Rectal smooth muscle tissue (tissue), 1 donor: ENCODE results near the gene PPT2.
A peak's percentile ranks its signal among the peaks of the same experiment; 100 is the strongest.
"Not testable (repeated sequence)": the region's sequence is repeated elsewhere in the genome, so short reads cannot be mapped to it uniquely, and the experiment has no call there.

Experiments used
- H3K27ac ChIP-seq: one replicate; pipeline ENCODE4 v1.7.0; 2013; ENCODE audit warnings: low read depth, low read length, inconsistent platforms
- H3K27me3 ChIP-seq: one replicate; pipeline ENCODE4 v1.7.0; 2013; ENCODE audit warnings: low read length; ENCODE audit not compliant: control insufficient read depth, insufficient read depth
- H3K36me3 ChIP-seq: one replicate; pipeline ENCODE4 v1.7.0; 2013; ENCODE audit warnings: low read length; ENCODE audit not compliant: control insufficient read depth, insufficient read depth
- H3K4me1 ChIP-seq: one replicate; pipeline ENCODE4 v1.7.0; 2013; ENCODE audit warnings: low read length; ENCODE audit not compliant: control insufficient read depth, insufficient read depth
- H3K4me3 ChIP-seq: one replicate; pipeline ENCODE4 v1.7.0; 2013; ENCODE audit warnings: low read length
- H3K9ac ChIP-seq: one replicate; pipeline ENCODE4 v1.7.0; 2013; ENCODE audit warnings: low read length

PPT2 gene

DNA sequence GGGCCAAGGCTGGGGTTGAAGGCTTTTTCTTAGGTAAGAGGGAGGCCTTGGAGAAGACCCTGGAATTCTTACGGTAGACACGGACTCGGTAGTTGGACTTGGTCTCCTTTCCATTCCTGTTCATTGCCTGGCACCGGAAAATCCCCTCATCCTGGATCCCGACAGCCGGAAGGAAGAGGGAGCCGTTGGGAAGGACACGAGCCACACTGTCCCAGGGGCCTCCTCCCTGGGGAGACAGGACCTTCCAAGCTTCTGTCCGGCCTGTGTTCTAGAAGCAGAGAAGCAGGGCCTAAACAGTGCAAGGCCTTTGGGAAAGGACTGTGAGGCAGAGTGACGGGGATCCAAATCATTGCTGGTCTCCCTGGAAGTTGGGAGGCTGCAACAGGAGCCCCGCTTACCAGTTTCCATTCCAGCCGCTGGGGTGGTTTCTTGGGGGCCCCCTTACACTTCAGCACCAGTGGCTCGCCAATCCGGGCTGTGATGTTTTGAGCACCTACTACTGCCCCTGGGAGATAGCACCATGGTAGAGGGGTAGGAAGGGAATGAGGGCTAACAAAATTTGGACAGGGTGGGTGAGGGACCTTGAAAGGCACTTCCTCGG is 29.6 kb downstream of the PPT2 start:
- Histone ChIP-seq H3K4me1 (peaks cover 17% of the 10 kb centered on the region), H3K27ac (no peak overlapping the region), H3K36me3 (peaks cover 21% of the 10 kb centered on the region), H3K4me3 (no peak overlapping the region), H3K27me3 (no peaks in the 10 kb centered on the region), H3K9ac (no peak overlapping the region)

DNA sequence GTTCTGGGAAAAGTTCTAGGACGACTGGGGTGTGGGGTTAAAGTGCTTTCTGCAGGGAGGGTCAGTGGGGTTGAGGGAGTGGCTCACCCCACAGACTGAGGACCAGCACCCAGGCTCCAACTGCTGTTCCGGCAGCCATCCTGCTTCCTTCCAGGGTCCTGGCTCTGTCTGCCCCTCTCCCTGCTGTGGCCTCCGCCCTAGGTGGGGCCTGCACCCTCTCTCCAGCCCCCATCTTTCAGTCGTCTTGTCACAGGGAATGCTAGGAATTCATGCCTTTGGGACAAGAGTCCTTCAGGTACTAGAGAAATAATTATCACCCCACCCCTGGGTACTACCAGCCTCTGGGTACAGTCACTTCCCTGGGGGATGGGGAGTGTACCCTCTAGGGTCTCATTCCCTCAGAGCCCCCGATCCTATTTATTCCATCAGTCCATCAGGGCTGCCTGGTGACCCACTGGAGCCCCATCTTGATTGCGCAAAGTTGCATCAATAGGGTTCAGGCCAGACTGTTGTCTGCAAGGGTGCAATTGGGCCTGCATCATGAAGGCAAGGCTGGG is 30.2 kb downstream of the PPT2 start, which contains the start of gene AGER:
Gene AGER, minus strand, starts transcription at position 170 of the 557 bp plus-strand sequence. Its CDS starts 31 bp downstream, at position 139.
- Histone ChIP-seq H3K4me3 (no peak within 1 kb of the TSS), H3K27me3 (no peaks in the 10 kb centered on the region), H3K9ac (no peak within 1 kb of the TSS), H3K27ac (peak within 1 kb of the TSS; percentile 37), H3K4me1 (peaks cover 12% of the 10 kb centered on the region), H3K36me3 (peaks cover 21% of the 10 kb centered on the region)

DNA sequence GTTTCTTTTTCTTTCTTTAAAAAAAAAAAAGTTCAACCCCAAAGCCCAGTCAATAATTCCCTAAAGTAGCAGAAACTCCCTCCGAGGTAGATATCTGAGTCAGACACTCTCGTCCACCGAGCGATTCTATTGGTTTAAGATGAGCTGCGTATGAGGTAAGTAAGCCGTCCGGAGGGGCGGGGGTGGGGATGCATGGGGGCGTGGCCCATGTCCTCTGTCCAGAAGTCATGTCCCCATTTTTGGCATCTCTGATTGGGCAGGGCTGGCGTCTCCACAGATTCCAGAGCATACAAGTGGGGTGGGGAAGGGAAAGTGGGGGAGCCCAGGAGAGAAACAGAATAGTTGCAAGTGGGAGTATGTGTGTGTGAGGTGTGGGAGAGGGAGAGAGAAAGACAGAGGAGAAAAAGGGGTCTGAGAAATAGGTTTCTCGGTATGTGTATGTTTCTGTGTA is 31.8 kb downstream of the PPT2 start:
- Histone ChIP-seq H3K27ac (peak overlapping the region; percentile 76), H3K36me3 (peaks cover 17% of the 10 kb centered on the region)
- H3K4me3 ChIP-seq, H3K27me3 ChIP-seq, H3K9ac ChIP-seq, H3K4me1 ChIP-seq: not testable (repeated sequence)

DNA sequence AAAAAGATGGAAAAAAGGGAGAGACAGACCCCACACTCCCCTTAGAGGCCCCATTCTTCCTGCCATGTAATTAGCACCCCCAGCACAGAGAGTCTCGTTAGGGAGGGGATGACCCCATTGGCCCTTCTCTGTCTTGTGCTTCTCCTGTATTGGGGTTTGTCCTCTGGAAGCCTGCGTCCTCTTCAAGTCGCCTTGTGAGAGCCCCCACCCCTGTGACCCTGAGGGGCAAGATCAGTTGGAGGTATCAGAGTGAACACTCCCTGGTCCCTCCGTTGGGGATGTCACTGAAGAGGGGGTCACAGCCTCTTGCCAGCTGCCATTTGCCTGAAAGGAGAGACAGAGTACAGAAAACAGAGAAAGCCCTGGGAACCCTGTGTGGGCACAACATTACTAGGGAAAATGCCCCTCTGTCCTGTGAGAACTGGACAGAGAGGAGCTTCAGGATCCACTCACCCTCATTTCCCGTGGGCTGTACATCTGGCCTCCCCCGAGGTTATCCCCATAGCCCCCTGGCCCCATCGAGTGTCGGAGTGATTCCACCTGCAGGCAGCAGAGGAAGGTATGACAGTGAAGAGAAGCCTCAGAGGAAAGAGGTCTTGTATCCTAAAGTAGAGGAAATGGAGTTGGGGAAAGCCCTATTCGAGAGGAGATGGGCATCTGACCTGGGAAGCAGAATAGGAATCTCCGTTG is 32.4 kb downstream of the PPT2 start:
- H3K4me3 ChIP-seq, H3K9ac ChIP-seq, H3K27me3 ChIP-seq: not testable (repeated sequence)
- peaks cover 14% of the 10 kb centered on the region for H3K4me1 ChIP-seq
- H3K36me3 ChIP-seq = peaks cover 12% of the 10 kb centered on the region
- H3K27ac ChIP-seq = peak overlapping the region; percentile 76

DNA sequence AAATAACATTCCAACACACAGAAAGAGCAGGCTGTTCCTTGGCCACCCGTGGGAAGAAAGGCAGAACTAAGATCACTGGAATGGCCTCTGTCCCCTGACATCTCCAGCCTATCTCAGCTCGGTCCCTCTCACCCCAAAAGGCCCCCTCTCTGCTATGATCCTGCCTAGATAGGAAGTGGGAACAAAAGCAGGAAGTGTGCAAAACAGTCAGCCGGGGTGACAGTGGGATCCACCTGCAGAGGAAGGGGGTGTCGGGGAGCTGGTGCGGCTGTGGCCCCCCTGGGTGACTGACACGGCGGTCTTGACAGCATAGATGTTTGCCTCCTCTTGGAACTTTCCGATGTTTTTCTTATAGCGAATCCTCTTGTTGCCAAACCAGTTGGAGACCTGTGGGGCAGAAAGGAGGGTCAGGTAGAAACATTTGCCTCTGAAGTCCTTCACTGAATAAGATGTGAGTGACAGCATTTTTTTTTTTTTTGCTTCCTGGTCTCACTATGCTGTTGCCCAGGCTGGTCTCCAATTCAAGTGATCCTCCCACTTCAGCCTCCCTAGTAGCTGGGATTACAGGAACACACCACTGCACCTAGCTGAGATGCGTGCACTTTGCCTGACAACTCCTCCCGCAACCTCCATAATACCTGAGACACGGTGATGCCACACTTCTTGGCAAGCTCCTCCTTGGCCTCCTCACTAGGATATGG is 33.2 kb downstream of the PPT2 start:
- Histone ChIP-seq H3K36me3 (peaks cover 11% of the 10 kb centered on the region), H3K4me1 (peaks cover 14% of the 10 kb centered on the region), H3K27ac (peak overlapping the region; percentile 76), H3K27me3 (no peaks in the 10 kb centered on the region), H3K9ac (no peak overlapping the region), H3K4me3 (peak overlapping the region; percentile 16)

DNA sequence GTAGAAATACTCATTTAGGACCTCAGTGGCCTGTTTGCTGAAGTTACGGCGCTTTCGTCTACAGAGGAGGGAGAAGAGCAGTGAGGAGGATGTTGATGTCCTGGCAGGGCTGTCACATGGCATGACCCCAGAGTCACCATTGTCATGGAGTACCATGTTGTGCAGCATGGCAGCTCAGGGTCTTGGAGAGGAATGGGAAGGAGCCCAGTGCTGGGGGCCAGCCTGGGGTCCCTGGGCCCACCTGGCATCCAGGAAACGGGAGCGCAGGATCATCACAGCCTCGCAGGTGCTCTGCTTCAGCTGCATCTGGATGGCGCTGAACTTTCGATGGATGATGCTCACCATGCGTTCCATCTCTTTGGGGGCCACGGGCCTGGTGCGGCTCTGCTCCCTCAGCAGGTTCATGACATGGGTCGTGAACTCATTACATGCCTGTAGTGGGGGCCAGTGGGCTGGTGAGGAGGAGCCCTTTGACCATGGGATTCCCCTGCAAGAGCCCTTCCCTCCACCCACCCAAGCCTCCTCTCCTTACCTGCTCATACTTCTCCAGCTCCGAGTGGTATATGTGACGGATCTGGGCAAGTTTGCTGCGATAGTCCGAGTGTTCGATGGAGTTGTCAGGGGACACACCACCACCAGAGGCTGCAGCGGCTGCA is 33.9 kb downstream of the PPT2 start:
- not testable (repeated sequence) for H3K27me3 ChIP-seq, H3K27ac ChIP-seq, H3K9ac ChIP-seq
- H3K4me1 ChIP-seq = peaks cover 14% of the 10 kb centered on the region
- peak overlapping the region; percentile 71 for H3K4me3 ChIP-seq
- peaks cover 10% of the 10 kb centered on the region for H3K36me3 ChIP-seq

DNA sequence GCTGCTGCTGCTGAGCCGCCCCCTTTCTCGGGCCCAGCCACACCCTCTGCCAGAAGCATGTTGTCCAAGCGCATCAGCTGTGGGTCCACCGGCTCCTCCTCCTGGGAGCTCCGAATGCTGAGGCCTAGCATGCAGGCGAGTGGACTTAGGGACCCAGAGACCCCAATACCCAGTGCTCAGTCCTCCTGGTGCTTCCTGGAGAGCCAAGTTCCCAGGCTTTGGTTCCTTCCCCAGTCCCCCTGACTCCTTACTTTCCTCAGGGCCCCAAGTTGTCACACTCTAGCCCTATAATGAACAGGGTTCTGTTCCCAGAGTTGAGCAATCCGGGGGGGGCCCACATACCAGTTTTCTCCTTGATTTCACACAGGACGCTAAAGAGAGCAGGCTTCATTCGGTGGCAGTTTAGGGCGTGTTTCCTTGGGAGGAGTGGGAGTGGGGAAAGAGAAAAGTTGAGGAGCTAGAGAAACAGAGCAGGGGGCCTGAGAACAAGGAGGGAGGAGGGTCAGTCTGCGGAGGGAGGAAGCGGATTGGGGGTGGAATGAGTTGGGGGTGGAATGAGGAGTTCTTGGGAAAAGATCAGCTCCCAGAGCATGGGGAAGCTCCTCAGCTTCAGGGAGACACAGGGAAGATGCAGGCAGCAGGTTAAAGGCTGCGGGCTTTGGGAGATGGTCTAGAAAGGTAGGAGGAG is 34.6 kb downstream of the PPT2 start:
- H3K4me1 ChIP-seq = peaks cover 14% of the 10 kb centered on the region
- peak overlapping the region; percentile 25 for H3K9ac ChIP-seq
- H3K27me3 ChIP-seq = no peaks in the 10 kb centered on the region
- peak overlapping the region; percentile 71 for H3K4me3 ChIP-seq
- peak overlapping the region; percentile 92 for H3K27ac ChIP-seq
- peaks cover 3% of the 10 kb centered on the region for H3K36me3 ChIP-seq

DNA sequence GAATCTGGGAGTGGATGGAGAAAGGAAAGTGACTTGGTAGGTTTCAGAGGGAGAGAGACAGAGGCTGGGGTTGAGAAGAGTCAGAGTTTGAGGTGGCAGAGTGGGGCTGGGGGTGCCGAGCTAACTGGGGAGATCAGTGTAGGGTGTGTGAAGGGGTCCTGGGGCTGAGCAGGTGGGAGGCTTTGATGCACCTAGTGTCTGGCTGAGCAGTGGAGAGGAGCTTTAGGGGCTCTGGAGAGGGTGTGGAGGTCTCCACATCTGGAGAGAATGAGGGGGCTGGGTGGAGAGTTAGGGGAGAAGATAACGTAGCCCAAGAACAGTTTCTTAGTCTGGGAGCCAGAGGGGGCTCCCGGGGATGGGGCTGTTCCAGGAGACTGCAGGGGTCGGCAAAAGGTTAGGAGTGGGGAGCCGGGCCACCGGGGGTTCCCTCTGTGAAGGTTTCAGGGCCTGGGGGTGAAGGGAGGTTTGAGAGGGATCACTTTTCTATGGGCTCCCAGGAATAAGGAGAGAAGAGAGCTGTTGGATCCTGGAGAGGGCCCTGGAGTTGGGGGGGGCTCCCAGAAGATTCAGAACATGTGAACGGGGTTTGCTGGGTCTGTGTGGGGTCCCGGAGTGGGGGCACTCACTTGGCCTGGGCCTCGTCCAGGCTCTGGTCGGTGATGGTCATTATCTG is 35.3 kb downstream of the PPT2 start:
- peaks cover 14% of the 10 kb centered on the region for H3K4me1 ChIP-seq
- peak overlapping the region; percentile 92 for H3K27ac ChIP-seq
- peaks cover 3% of the 10 kb centered on the region for H3K36me3 ChIP-seq

DNA sequence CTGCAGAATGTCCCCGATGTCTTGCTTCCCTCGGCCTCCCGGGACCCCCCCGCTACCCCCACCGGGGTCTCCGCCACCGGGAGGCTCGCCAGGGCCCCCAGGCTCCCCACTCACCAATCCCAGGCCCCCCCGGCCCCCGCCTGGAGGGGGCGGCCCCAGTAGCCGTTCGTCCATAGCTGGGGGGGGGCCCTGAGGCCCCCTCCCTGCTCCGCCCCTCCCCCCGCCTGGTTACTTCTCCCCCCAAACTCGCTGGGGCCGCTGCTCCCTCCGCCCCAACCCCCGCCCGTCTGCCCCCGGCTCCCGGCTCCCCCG is 35.8 kb downstream of the PPT2 start:
- peak overlapping the region; percentile 92 for H3K27ac ChIP-seq
- no peaks in the 10 kb centered on the region for H3K27me3 ChIP-seq
- H3K4me3 ChIP-seq = peak overlapping the region; percentile 71
- H3K4me1 ChIP-seq = peaks cover 15% of the 10 kb centered on the region
- H3K9ac ChIP-seq = peak overlapping the region; percentile 6
- peaks cover 3% of the 10 kb centered on the region for H3K36me3 ChIP-seq

More for the DNA sequence above, 35.3 kb downstream of the PPT2 start:
- H3K27me3 ChIP-seq = no peaks in the 10 kb centered on the region
- peak overlapping the region; percentile 71 for H3K4me3 ChIP-seq
- H3K9ac ChIP-seq = peak overlapping the region; percentile 6

DNA sequence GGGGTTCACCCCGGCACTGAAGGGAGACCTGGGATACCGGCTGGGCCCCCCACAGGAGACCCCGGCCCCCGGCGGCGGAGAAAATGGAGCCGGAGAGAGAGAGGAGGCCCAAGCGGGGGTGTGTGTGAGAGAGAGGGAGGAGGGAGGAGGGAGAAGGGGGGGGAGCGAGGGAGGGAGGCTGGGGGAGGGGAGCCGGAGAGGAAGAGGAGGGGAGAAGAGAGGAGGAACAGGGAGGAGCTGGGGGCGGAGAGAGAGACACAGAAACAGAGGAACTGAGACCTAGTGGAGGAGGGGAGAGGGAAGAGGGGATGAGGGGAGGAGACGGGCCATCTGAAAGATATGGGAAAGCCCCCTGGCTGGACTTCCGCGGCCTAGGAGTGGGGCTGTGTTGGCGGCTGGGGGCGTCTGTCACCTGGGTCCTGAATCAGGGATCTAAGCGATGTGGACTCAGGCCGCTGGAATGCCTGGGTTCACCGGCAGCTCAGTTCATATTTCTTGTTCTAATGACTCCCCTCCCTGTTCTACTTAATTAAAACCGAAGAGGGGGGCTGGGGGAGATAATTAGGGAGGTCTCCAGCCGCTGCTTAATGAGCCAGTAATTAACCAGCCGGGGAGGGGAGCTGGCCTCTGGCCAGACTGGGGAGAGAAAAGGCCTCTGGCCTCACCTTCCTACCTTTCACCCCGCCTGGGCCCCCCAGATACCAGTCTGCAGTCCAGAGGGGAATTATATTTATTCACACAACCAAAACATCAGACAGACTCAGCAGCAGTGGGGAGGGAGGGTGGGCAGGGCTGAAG is 36.3 kb downstream of the PPT2 start, which contains the start of gene PBX2:
Gene PBX2, minus strand, starts transcription at position 149 of the 798 bp plus-strand sequence. CDS start 287 bp downstream, outside the sequence.
- Histone ChIP-seq H3K36me3 (peaks cover 3% of the 10 kb centered on the region), H3K9ac (peak within 1 kb of the TSS; percentile 70), H3K27me3 (no peaks in the 10 kb centered on the region), H3K4me1 (peaks cover 20% of the 10 kb centered on the region), H3K27ac (peak within 1 kb of the TSS; percentile 92), H3K4me3 (peak within 1 kb of the TSS; percentile 82)
